Measurements from ENCODE around the gene TPPP2. TPM values are rescaled to one million over a fixed set of nuclear protein-coding genes. Genes with fewer than 3 reads are reported as not detected.

TPPP2 gene
- total and polyA plus RNA-seq, 9 of the 15 experiments (the other 6 are each of a cell fraction or from before 2014, with no cell fraction given): 0.18 TPM; not detected in 8

GRCh38 chr14:20997115-20997514, 32.9 kb upstream of the TPPP2 start (continued):
- TF ChIP-seq RREB1 (CRISPR knock-in tag; IDR thresholded peaks at IDR 0.05): no peak
- TF ChIP-seq ZBTB8A (IDR thresholded peaks at IDR 0.05; ENCODE audit: partially characterized antibody): no peak
- TF ChIP-seq CEBPZ (IDR thresholded peaks at IDR 0.05; ENCODE audit: borderline replicate concordance, low read depth, low read length): no peak
- no peak for TF ChIP-seq FOXA1 (IDR thresholded peaks at IDR 0.05; ENCODE audit: borderline replicate concordance)
- TF ChIP-seq HNRNPUL1 (IDR thresholded peaks at IDR 0.05; ENCODE audit: low read length): no peak
- TF ChIP-seq MTA1 (IDR thresholded peaks at IDR 0.05; ENCODE audit: borderline replicate concordance): no peak
- no peak for TF ChIP-seq CBX5 (IDR thresholded peaks at IDR 0.05; ENCODE audit: borderline replicate concordance, low read depth)
- TF ChIP-seq RBBP5 (IDR thresholded peaks at IDR 0.05; ENCODE audit: borderline replicate concordance, insufficient read depth, low read length, poor library complexity, severe bottlenecking): no peak

All from K562 (cell line).